Astrocyte of the hippocampus (primary cell): ENCODE data around the gene RXRA.

Source experiments
- DNase-seq: peaks from one replicate; pipeline ENCODE4 v3.0.0; 2011; ENCODE audit warnings: low read depth, low spot score

The RXRA gene

GRCh38 chr9:134325813-134326723 lies at the start of gene RXRA:
Gene RXRA (plus strand): TSS chr9:134326455. CDS start chr9:134326632, 177 bp downstream.
- DNase-seq: peak; percentile 91

GRCh38 chr9:134278286-134278685 lies 48.0 kb upstream of the RXRA start:
- no peak for DNase-seq

GRCh38 chr9:134278974-134279640 lies 47.1 kb upstream of the RXRA start:
- DNase-seq: no peak

- DNase-seq: no peak
Observed at GRCh38 chr9:134282138-134282650, 44.1 kb upstream of the RXRA start.

GRCh38 chr9:134283111-134283515 lies 43.1 kb upstream of the RXRA start:
- peak; percentile 91 for DNase-seq

- DNase-seq: no peak
Observed at GRCh38 chr9:134283692-134284265, 42.5 kb upstream of the RXRA start.

GRCh38 chr9:134284273-134284672 lies 42.0 kb upstream of the RXRA start:
- peak; percentile 56 for DNase-seq

GRCh38 chr9:134284741-134285140 lies 41.5 kb upstream of the RXRA start:
- DNase-seq: no peak

- no peak for DNase-seq
Observed at GRCh38 chr9:134285215-134285845, 40.9 kb upstream of the RXRA start.

GRCh38 chr9:134286471-134287245 lies 39.6 kb upstream of the RXRA start:
- DNase-seq: peak; percentile 60

- no peak for DNase-seq
Observed at GRCh38 chr9:134287591-134288491, 38.4 kb upstream of the RXRA start.

- no peak for DNase-seq
Observed at GRCh38 chr9:134288746-134289145, 37.5 kb upstream of the RXRA start.

GRCh38 chr9:134289241-134289875 lies 36.9 kb upstream of the RXRA start:
- DNase-seq: no peak

GRCh38 chr9:134290603-134291451 lies 35.4 kb upstream of the RXRA start:
- no peak for DNase-seq

GRCh38 chr9:134291452-134291881 lies 34.8 kb upstream of the RXRA start:
- DNase-seq: no peak

GRCh38 chr9:134291961-134292871 lies 34.0 kb upstream of the RXRA start:
- DNase-seq: no peak

GRCh38 chr9:134293031-134293521 lies 33.2 kb upstream of the RXRA start:
- no peak for DNase-seq
